ENCODE measurements around the gene ZNF213.
"Not testable (repeated sequence)": the region's sequence is repeated elsewhere in the genome, so short reads cannot be mapped to it uniquely, and the experiment has no call there.

ZNF213 gene

DNA sequence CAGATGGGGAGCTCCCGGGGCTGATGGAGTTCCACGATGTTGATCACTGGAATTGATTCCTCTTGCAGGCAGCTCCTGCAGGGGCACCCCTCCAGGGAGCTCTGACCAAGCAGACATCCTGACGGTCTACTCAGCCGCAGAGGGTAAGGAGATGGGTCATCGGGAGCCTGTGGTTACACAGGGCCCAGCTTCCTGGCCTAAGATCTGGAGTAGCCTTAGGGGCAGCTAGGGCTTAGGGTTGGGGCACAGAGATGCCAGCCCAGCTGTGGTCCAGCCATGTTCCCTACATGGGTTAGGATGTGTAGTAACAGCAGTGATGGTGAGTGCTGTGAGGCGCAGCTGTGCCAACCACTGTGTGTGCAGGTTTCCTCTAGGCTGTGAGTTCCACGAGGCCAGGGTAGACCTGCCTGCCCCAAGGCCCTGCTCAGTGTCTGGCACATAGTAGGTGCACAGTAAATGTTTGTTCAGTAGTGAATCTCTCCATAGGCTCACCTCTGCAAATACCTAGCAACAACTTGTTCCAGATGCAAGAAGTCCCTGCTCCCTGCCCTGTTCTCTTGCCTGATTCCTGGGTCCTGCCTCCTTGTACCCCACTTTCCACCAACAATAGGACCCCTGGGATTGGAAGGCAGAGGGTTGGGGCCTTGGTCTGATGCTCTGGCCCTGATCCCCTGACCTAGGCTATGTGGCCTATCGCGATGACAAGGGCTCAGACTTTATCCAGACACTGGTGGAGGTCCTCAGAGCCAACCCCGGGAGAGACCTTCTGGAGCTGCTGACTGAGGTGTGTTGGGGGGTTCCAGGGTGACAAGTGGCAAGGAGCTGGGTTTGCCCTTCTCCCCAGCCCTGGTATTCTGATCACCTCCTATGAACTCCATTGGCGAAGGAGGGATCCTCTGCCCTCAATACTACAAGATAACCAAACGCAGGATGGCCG, 13.7 kb downstream of the ZNF213 start:
- DNase-seq (ENCODE audit: low read depth, low spot score), result no peak

GRCh38 chr16:3149193-3149530, 14.3 kb downstream of the ZNF213 start:
- no peak for DNase-seq (ENCODE audit: low read depth, low spot score)

GRCh38 chr16:3149630-3150345, 15.0 kb downstream of the ZNF213 start:
- no peak for DNase-seq (ENCODE audit: low read depth, low spot score)

- DNase-seq (ENCODE audit: low read depth, low spot score), result peak; percentile 87
Observed at GRCh38 chr16:3150346-3151218, 15.8 kb downstream of the ZNF213 start.

DNA sequence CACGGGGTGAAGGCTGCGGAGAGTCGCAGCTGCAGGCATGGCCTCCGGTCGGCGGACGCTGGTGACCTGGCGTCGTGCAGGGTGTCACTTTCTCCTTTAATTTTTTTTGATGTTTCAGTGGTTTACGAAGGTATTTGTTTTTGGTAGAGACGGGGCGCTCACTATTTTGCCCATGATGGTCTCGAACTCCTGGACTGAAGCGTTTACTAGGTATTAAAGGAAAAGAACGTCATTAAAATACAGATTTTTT, 17.1 kb downstream of the ZNF213 start:
- DNase-seq (ENCODE audit: low read depth, low spot score), result no peak

- peak; percentile 73 for DNase-seq (ENCODE audit: low read depth, low spot score)
Observed at GRCh38 chr16:3152277-3152990, 17.6 kb downstream of the ZNF213 start.

DNA sequence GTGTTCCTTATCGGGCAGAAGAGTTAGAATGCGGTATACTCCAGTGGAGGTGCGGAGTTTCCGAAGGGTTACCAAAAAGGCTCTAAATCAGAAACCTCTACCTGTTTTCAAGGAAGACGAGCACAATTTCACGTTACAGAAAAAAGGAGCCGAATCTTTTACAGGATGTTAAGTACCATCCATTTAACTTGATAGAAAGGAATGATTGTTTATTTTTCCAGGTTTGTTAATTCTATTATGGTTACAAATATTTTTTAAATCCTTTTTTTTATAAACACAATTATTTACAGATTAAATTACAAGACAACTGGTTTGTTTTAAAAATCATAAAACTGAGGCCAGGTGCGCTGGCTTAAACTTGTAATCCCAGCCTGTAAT, 18.2 kb downstream of the ZNF213 start:
- no peak for DNase-seq (ENCODE audit: low read depth, low spot score)

- DNase-seq (ENCODE audit: low read depth, low spot score), result no peak
Observed at GRCh38 chr16:3155181-3155580, 20.4 kb downstream of the ZNF213 start.

DNA sequence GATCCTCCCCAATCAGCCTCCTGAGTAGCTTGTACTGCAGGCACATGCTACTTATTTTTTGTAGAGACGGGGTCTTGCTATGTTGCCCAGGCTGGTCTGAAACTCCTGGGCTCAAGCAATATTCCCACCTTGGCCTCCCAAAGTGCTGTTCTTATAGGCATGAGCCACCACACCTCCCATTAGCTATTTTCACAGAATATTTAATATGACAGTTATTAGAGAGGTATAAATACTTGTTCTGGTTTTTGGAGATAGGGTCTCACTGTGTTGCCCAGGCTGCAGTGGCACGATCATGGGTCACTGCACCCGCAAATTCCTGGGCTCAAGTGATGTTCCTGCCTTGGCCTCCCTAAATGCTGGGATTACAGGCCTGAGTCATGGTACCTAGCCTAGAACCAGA, 21.1 kb downstream of the ZNF213 start:
- no peak for DNase-seq (ENCODE audit: low read depth, low spot score)

DNA sequence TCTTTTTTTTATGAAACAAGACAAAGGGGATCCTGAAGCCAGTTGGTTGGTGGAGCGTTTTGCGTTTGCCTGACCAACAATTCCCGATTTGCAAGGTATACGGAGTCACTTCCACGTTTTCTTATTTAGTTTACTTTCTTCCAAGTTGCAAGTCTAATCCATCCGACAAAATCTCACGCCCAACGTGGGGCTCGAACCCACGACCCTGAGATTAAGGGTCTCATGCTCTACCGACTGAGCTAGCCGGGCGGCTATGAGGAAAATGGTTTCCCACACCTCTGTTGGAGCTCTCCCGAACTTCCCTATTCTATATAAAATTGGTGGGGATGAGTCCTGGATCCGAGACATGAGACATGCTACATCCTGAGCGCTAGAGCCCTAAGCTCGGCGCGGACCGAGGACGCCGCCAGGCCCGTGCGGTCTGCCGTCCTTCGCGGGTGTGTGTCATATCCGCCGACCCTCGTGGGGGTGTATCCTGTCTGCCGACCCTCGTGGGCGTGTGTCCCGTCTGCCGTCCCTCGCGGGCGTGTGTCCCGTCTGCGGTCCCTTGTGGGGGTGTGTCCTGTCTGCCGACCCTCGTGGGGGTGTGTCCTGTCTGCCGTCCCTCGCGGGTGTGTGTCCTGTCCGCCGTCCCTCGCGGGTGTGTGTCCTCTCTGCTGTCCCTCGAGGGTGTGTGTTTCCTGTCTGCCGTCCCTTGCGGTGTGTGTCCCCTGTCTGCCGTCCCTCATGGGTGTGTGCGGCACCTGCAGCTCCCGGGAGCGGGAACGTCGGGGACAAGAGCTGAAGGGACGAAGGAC, 22.6 kb downstream of the ZNF213 start:
- DNase-seq (ENCODE audit: low read depth, low spot score), result peak; percentile 67

DNA sequence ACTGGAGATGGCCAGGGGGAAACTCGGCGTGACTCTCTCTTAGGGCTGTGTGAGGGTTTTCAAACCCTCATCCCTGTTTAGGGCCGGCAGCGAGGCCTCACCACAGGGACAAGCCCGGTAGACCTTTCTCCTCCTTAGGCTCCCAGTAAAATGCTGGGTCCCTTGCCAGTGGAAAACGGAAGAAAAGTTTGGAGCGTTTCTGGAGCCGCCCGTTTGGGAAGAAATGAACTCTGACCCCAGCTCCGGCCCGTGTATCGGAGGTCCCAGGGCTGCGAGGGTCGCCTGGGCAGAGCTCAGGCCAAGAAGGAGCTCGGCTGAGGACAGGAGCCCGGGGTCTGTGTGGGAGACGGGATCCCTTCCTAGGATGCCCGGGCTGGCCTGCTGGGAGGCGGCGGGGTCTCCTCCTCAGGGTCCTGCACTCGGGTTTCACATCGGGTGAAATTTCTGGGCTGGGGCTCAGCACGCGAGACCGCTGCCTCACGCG, 23.2 kb downstream of the ZNF213 start:
- no peak for DNase-seq (ENCODE audit: low read depth, low spot score)

DNA sequence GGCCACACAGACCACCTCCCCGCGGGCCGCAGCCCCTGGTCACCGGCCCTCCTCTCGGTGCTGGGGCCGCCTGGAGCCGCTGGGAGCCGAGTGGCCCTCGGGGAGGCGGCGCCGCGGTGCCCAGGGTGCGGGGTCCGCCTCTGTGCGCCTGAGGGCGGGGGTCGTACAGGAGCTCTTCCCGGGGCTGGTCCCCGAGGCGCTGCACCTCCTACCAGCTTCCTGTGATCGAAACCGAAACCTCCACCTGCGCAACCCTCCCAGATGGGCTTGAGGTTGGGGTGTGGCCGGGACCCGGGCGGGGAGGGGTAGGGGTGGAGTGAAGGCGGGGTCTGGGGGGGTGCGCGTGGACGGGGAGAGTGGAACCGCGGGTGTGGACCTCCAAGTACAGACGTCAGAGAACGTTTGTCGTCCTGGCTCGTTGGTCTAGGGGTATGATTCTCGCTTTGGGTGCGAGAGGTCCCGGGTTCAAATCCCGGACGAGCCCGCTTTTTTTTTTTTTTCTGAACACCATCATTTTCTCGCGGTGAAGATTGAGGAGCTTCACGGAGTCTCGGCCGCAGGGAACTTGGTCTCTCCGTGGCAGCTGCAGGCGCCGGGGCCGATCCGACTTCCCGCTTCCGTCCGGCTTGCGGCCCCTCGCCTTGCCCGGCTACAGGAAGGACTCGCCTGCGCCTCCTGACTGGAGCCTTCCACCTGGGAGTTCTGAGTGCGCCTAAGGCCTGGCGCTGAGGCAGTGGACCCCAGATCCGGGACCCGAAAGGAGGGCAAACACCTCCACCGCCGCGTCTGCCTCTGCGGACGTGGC, 23.9 kb downstream of the ZNF213 start:
- no peak for DNase-seq (ENCODE audit: low read depth, low spot score)

DNA sequence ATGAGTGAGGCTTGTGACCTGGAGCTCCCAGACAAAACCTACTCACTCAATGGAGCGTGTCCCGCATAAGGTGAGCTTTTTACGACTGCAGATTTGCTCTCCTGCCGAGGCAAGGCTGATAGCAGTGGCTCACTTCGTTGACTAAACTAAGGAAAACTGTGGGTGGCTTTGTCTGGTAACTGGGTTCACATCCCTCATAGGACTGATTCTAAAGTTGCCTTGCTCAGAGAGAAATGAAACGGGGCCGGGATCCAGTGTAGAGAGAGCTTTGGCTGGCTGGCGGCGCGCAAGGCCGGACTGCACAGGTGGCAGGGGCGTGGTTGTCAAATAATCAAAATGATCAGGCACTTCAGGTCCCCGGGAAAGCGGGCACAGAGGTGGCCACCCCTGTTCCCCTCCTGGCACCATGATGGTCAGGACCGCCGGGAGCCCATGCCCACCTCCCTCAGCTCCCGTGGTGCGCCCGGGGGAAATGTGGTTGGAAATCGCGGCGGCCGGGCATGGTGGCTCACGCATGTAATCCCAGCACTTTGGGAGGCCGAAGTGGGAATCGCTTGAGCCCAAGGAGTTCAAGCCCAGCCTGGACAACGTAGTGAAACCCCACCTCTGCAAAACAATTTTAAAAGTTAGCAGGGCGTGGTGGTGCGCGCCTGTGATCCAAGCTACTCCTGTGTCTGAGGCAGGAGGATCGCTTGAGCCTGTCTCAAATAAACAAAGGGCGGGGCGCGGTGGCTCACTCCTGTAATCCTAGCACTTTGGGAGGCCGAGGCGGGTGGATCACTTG, 26.6 kb downstream of the ZNF213 start:
- DNase-seq (ENCODE audit: low read depth, low spot score), result no peak

- DNase-seq (ENCODE audit: low read depth, low spot score), result no peak
Observed at GRCh38 chr16:3164121-3164991, 29.5 kb downstream of the ZNF213 start.

DNA sequence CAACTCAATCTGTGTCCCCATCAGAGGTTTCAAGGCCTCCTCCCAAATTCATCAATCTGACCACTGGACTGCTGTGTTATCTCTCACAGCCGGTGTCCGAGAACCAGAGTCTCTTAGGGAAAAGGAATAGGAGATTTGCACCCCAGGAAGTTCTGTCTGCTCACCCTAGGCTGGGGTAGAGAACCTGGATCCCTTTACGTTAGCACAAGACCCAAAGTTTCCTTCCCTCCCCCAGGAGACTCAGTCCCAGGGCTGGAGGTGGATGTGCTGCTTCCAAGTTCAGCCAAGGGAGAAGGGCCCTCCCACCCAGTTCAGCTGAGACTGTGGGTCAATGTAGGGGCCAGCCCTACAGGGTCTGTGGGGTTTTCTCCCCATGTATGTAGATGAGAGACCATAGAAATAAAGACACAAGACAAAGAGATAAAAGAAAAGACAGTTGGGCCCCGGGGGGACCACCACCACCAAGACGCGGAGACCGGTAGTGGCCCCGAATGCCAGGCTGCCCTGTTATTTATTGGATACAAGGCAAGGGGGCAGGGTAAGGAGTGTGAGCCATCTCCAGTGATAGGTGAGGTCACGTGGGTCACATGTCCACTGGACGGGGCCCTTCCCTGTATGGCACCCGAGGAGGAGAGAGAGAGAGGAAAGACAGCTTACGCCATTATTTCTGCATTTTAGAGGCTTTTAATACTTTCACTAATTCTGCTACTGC, 30.4 kb downstream of the ZNF213 start:
- no peak for DNase-seq (ENCODE audit: low read depth, low spot score)

GRCh38 chr16:3166505-3166886, 31.7 kb downstream of the ZNF213 start:
- DNase-seq (ENCODE audit: low read depth, low spot score), result no peak

- DNase-seq (ENCODE audit: low read depth, low spot score), result not testable (repeated sequence)
Observed at GRCh38 chr16:3168729-3169128, 33.9 kb downstream of the ZNF213 start.

Data from smooth muscle cell of the brain vasculature (primary cell).